ENCODE measurements around the gene FBF1. TPM values are rescaled to one million over a fixed set of nuclear protein-coding genes. Genes with fewer than 3 reads are reported as not detected.

The FBF1 gene
- 7.9 to 11.2 TPM (median 8.6 TPM) in 5 replicates for total RNA-seq (2022; extraction: Qiagen RNA extraction; ENCODE audit: low read depth)

DNA sequence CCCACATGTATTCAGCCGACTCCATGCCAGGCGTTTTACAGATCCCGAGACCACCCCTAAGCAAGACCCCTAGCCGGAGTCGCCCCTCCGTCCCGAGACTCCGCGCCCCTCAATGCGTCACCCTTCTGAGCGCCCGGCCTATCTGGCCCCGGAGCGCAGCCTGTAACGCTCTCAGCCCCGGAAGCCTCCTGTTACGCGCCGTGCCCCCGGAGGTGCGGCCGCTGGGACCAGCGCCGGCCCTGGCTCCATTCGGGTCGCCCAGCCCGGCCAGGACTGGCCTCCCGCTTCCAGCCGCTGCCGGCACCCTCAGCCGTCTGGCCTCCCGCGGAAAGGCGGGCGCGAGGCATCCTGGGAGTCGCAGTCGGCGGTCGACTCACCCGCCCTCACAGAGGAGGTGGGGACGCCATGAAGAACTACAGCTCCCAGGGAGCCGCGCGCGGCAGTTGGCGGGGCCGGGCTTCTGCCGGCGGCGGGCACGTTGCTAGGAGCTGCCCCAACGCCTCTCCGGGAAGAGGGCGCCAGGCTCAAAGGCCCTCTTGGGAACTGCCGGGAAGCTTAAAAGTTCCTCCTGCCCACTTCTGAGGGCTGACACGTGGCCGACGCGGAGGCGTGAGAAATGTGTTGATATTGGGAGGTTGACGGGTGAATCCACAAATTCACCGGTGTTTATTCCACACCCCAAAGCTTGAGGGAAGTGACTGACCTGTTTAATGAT, at the start of gene FBF1:
Gene FBF1, minus strand, starts transcription at position 316 of the 715 bp plus-strand sequence. CDS start 2,893 bp downstream, outside the sequence.

DNA sequence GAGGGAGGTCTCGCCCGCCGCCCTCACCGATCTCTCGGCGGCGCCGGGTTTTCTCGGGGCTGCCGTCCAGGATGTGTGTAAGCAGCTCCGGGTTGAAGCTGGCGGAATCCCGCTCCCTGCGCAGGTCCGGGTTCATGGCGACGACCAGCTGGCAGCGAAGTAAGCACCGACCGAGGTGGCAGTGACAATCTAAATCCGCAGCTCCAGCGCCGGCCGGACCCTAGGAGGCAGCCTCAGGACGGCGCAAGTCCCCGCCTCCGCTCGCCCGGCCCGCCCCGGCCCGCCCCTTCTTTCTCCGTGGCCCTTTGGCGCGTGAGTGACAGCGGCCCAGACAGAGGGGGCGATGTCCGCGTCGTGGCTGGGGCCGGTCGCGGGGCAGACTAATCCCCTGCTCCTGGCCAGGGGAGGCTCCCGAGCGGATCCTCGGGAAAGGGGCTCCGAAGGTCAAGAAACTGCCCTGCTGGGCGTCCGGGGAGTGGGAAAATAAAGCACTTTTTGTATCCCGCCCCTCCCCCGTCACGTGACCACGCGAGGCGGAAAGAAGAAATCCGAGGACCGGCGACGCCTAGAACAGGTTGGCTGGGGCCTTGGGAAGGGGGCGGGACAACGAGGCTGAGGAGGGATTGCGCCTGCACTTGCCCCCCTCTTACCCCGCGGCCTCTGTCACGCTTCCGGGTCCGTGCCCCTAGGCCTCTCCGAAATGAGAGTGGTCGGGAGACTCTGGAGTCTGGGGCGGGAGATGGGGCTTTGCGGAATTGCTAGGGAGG, 38.3 kb upstream of the FBF1 start, which contains the start of the genes ACOX1 and TEN1:
Gene ACOX1, minus strand, starts transcription at position 229 of the 767 bp plus-strand sequence. Its CDS starts 93 bp downstream, at position 136.
Gene TEN1, plus strand, starts transcription at position 303 of the 767 bp plus-strand sequence. CDS start 6,953 bp downstream, outside the sequence.

DNA sequence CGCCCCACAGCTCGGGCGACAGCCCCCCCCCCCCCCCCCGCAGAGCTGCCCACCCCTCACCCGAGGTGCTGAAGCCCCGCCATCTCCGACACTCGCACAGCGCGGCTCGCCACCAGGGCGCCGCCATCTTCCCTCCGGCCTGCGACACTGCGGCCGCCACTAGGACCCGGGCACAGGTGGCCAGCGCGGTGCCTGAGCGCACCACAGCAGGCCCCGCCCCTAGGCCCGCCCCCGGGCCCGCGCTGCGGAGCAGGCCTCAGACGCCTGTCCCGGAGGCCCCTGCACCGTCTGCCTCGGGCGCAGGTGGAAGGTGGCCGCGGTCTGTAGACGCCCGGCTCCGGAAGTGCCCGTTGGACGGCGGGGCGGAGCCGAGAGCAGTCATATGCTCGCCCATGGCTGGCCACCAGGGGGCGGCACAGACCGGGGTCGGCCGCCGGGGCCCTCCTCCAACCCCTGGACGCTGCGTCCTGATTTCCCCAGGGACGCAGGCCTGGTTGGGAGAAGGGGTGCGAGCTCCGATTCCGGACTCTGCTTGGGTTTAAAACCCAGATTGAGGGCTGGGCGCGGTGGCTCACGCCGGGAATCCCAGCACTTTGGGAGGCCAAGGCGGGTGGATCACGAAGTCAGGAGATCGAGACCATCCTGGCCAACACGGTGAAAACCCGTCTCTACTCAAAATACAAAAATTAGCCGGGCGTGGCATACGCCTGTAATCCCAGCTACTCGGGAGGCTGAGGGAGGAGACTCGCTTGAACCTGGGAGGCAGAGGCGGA, 35.9 kb downstream of the FBF1 start, which contains the start of gene MRPL38:
Gene MRPL38, minus strand, starts transcription at position 136 of the 773 bp plus-strand sequence. Its CDS starts 9 bp downstream, at position 127.

GRCh38 chr17:75896415-75897159, 44.3 kb downstream of the FBF1 start, which contains the start of gene TRIM65:
Gene TRIM65, minus strand, starts transcription at chr17:75896951. Its CDS starts 14 bp downstream, at chr17:75896937.

DNA sequence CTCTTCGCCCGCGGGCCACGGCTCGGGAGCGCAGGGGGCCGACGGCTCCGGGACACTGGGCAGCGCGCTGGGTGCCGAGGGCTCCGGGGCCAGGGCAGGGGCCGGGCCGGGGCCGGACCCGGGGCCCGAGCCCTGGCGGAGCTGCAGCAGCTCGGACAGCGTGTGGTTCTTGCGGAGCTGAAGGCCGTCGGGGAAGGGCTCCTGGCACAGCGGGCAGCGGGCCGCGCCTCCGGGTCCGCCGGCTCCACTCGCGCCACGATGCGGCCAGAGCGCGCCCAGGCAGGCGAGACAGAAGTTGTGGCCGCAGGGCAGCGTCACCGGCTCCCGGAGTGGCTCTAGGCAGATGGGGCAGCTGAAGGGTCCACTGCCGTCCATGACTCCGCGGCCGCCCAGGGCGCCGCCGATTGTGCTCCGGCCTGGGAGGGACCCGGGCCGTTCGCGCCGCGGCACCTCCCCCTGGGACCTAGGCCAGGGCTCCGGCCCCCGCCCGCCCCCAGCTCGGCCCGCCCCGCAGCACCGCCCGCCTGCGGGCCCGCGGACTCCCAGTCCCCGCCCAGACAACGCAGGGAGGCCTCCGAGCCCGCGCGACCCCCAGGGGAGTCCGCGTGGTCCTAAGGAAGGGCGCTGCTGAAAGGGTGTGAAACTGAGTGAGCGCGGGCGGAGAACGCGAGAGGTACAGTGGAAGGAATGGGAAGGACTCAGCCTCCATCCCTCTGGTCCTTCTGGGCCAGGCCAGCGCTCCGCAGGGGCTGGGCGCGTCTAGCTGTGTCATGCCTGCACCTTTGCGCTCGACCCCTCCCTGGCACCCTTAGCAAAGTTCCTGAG, 62.5 kb downstream of the FBF1 start, which contains the start of gene TRIM47:
Gene TRIM47, minus strand, starts transcription at position 408 of the 825 bp plus-strand sequence. Its CDS starts 33 bp downstream, at position 375.

Other genes with a start within 250 kb of the FBF1 start
- gene ITGB4, start 219.6 kb downstream of the FBF1 start, total RNA-seq (2022; extraction: Qiagen RNA extraction; ENCODE audit: low read depth), result 38.3 to 62.6 TPM (median 49.8 TPM) in 5 replicates
- 45.6 to 76.1 TPM (median 66.2 TPM) in 5 replicates for gene GALK1, start 175.8 kb downstream of the FBF1 start, total RNA-seq (2022; extraction: Qiagen RNA extraction; ENCODE audit: low read depth)
- 26.2 to 32.7 TPM (median 28.4 TPM) in 5 replicates for gene UNK, start 156.2 kb downstream of the FBF1 start, total RNA-seq (2022; extraction: Qiagen RNA extraction; ENCODE audit: low read depth)
- 2.9 to 5.0 TPM (median 4.2 TPM) in 5 replicates for gene UNC13D, start 96.6 kb downstream of the FBF1 start, total RNA-seq (2022; extraction: Qiagen RNA extraction; ENCODE audit: low read depth)
- 93.8 to 114 TPM (median 97.0 TPM) in 5 replicates for gene WBP2, start 85.7 kb downstream of the FBF1 start, total RNA-seq (2022; extraction: Qiagen RNA extraction; ENCODE audit: low read depth)
- 105 to 184 TPM (median 149 TPM) in 5 replicates for gene TRIM47, start 62.5 kb downstream of the FBF1 start, total RNA-seq (2022; extraction: Qiagen RNA extraction; ENCODE audit: low read depth)
- 31.8 to 44.1 TPM (median 37.8 TPM) in 5 replicates for gene TRIM65, start 44.1 kb downstream of the FBF1 start, total RNA-seq (2022; extraction: Qiagen RNA extraction; ENCODE audit: low read depth)
- gene MRPL38, start 36.2 kb downstream of the FBF1 start, total RNA-seq (2022; extraction: Qiagen RNA extraction; ENCODE audit: low read depth), result 101 to 130 TPM (median 117 TPM) in 5 replicates
- 13.1 to 17.1 TPM (median 15.3 TPM) in 5 replicates for gene ACOX1, start 38.1 kb upstream of the FBF1 start, total RNA-seq (2022; extraction: Qiagen RNA extraction; ENCODE audit: low read depth)
- 22.4 to 27.3 TPM (median 24.9 TPM) in 5 replicates for gene TEN1, start 38.2 kb upstream of the FBF1 start, total RNA-seq (2022; extraction: Qiagen RNA extraction; ENCODE audit: low read depth)
- 3.7 to 5.7 TPM (median 5.2 TPM) in 5 replicates for gene CDK3, start 59.8 kb upstream of the FBF1 start, total RNA-seq (2022; extraction: Qiagen RNA extraction; ENCODE audit: low read depth)
- 11.9 to 17.5 TPM (median 15.2 TPM) in 5 replicates for gene EVPL, start 86.3 kb upstream of the FBF1 start, total RNA-seq (2022; extraction: Qiagen RNA extraction; ENCODE audit: low read depth)
- 86.5 to 92.3 TPM (median 88.2 TPM) in 5 replicates for gene SRP68, start 131.5 kb upstream of the FBF1 start, total RNA-seq (2022; extraction: Qiagen RNA extraction; ENCODE audit: low read depth)
- 0.77 to 1.7 TPM (median 1.4 TPM) in 5 replicates for gene GALR2, start 133.7 kb upstream of the FBF1 start, total RNA-seq (2022; extraction: Qiagen RNA extraction; ENCODE audit: low read depth)
- gene ZACN, start 138.1 kb upstream of the FBF1 start, total RNA-seq (2022; extraction: Qiagen RNA extraction; ENCODE audit: low read depth), result 0.40 to 0.76 TPM (median 0.59 TPM) in 5 replicates
- 57.6 to 70.2 TPM (median 67.2 TPM) in 5 replicates for gene EXOC7, start 162.7 kb upstream of the FBF1 start, total RNA-seq (2022; extraction: Qiagen RNA extraction; ENCODE audit: low read depth)
- 0.23 to 0.40 TPM (median 0.30 TPM) in 5 replicates for gene FOXJ1, start 200.2 kb upstream of the FBF1 start, total RNA-seq (2022; extraction: Qiagen RNA extraction; ENCODE audit: low read depth)

Measured in A549 treated with CpdA at 1 μM for 4 hours (cell line).